GM23338 (cell line): ENCODE measurements around the gene IQCK. TPM values are rescaled to one million over a fixed set of nuclear protein-coding genes. Genes with fewer than 3 reads are reported as not detected.

Experiments
- ATAC-seq: fragments of 200-7000 bp; cut with Tn5 transposase; 3 replicates; pipeline ENCODE4 v1.9.1; 2020
- DNase-seq: peaks from one replicate; pipeline ENCODE4 v3.0.0-alpha.2; 2015; ENCODE audit warnings: low spot score
- H2AFZ ChIP-seq: fragments of 200-600 bp; sonication (generic); 2 replicates; pipeline ENCODE4 v1.8.0; 2016; ENCODE audit warnings: antibody characterized with exemption, mild to moderate bottlenecking, moderate library complexity
- H3F3A ChIP-seq: fragments of 200-600 bp; sonication (generic); replicated peaks from 2 replicates; pipeline ENCODE4 v1.8.0; 2017; ENCODE audit warnings: antibody characterized with exemption, mixed run types, low read depth
- H3K27ac ChIP-seq: fragments of 200-600 bp; sonication (generic); 2 replicates; pipeline ENCODE4 v1.6.1; 2016; ENCODE audit warnings: low read depth
- H3K27me3 ChIP-seq: fragments of 200-600 bp; sonication (generic); 2 replicates; pipeline ENCODE4 v1.8.0; 2016; ENCODE audit warnings: mild to moderate bottlenecking, mixed run types, moderate library complexity; ENCODE audit not compliant: insufficient read depth
- H3K36me3 ChIP-seq: fragments of 200-600 bp; sonication (generic); 2 replicates; pipeline ENCODE4 v1.8.0; 2016; ENCODE audit warnings: mild to moderate bottlenecking; ENCODE audit not compliant: insufficient read depth
- H3K4me1 ChIP-seq: fragments of 200-600 bp; sonication (generic); 2 replicates; pipeline ENCODE4 v1.8.0; 2016; ENCODE audit warnings: mild to moderate bottlenecking, moderate library complexity; ENCODE audit not compliant: insufficient read depth
- H3K4me2 ChIP-seq: fragments of 200-600 bp; sonication (generic); 2 replicates; pipeline ENCODE4 v1.7.1; 2017; ENCODE audit warnings: mixed run types
- H3K4me3 ChIP-seq: fragments of 200-600 bp; sonication (generic); 2 replicates; pipeline ENCODE4 v1.6.1; 2016; ENCODE audit warnings: mixed run types
- H3K79me2 ChIP-seq: fragments of 200-600 bp; sonication (generic); replicated peaks from 2 replicates; pipeline ENCODE4 v1.8.0; 2017; ENCODE audit warnings: mild to moderate bottlenecking; ENCODE audit not compliant: insufficient read depth
- H3K9me2 ChIP-seq: fragments of 200-600 bp; sonication (generic); 2 replicates; pipeline ENCODE4 v1.8.0; 2017; ENCODE audit not compliant: insufficient read depth
- H4K20me1 ChIP-seq: fragments of 200-600 bp; sonication (generic); replicated peaks from 2 replicates; pipeline ENCODE4 v1.8.0; 2017; ENCODE audit warnings: mild to moderate bottlenecking; ENCODE audit not compliant: insufficient read depth
- H3K27ac Mint-ChIP-seq: 2 replicates; pipeline ENCODE4 v1.8.0; 2020; ENCODE audit warnings: inconsistent platforms, mild to moderate bottlenecking, moderate library complexity, mixed read lengths
- H3K27me3 Mint-ChIP-seq: 3 replicates; pipeline ENCODE4 v1.8.0; 2022; ENCODE audit warnings: low read depth, mild to moderate bottlenecking, moderate library complexity, mixed read lengths, inconsistent platforms; ENCODE audit not compliant: insufficient read depth, poor library complexity
- H3K36me3 Mint-ChIP-seq: 3 replicates; pipeline ENCODE4 v1.8.0; 2021; ENCODE audit warnings: low read depth, mild to moderate bottlenecking, inconsistent platforms, moderate library complexity, mixed read lengths
- H3K4me1 Mint-ChIP-seq: 3 replicates; pipeline ENCODE4 v1.8.0; 2020; ENCODE audit warnings: mild to moderate bottlenecking, inconsistent platforms, mixed read lengths
- H3K4me3 Mint-ChIP-seq: 3 replicates; pipeline ENCODE4 v1.8.0; 2021; ENCODE audit warnings: moderate library complexity, mild to moderate bottlenecking, inconsistent platforms, mixed read lengths
- H3K9me3 Mint-ChIP-seq: 3 replicates; pipeline ENCODE4 v1.8.0; 2020; ENCODE audit warnings: moderate library complexity, mild to moderate bottlenecking, inconsistent platforms, mixed read lengths
- CREB1 ChIP-seq: fragments of 250-450 bp; sonication (Bioruptor Pico); IDR thresholded peaks from 2 replicates; pipeline ENCODE4 v1.5.0; 2020; ENCODE audit warnings: low read depth, mild to moderate bottlenecking, moderate library complexity
- CTCF ChIP-seq, 2 experiments: fragments of 200-600 bp in 1 of 2; sonication (generic) in 1 of 2; conservative IDR thresholded peaks; 2 replicates each; pipeline versions ENCODE4 v1.5.1 to v1.6.1; 2016 to 2017; ENCODE audit warnings: antibody characterized with exemption in 2 of 2, low read depth in 2 of 2, mild to moderate bottlenecking in 2 of 2, moderate library complexity in 1 of 2
- ETS1 ChIP-seq: IDR thresholded peaks from 2 replicates; pipeline ENCODE4 v1.6.1; 2016; ENCODE audit warnings: antibody characterized with exemption
- EZH2 ChIP-seq: fragments of 200-600 bp; sonication (generic); IDR thresholded peaks from one replicate; pipeline ENCODE4 v1.8.0; 2017; ENCODE audit warnings: antibody characterized with exemption, mild to moderate bottlenecking, low read depth; ENCODE audit not compliant: unreplicated experiment
- EZH2phosphoT487 ChIP-seq: fragments of 200-600 bp; sonication (generic); IDR thresholded peaks from one replicate; pipeline ENCODE4 v1.8.1; 2018; ENCODE audit warnings: antibody characterized with exemption; ENCODE audit not compliant: unreplicated experiment
- JUNB ChIP-seq: IDR thresholded peaks from one replicate; pipeline ENCODE4 v1.6.1; 2016; ENCODE audit warnings: antibody characterized with exemption; ENCODE audit not compliant: unreplicated experiment
- NANOG ChIP-seq: IDR thresholded peaks from 2 replicates; pipeline ENCODE4 v1.6.1; 2016; ENCODE audit warnings: antibody characterized with exemption, borderline replicate concordance
- POLR2AphosphoS5 ChIP-seq: IDR thresholded peaks from 2 replicates; pipeline ENCODE4 v1.6.1; 2016; ENCODE audit warnings: antibody characterized with exemption, low read depth
- REST ChIP-seq: IDR thresholded peaks from one replicate; pipeline ENCODE4 v1.6.1; 2018; ENCODE audit warnings: antibody characterized with exemption; ENCODE audit not compliant: unreplicated experiment
- STAT1 ChIP-seq: IDR thresholded peaks from one replicate; pipeline ENCODE4 v1.6.1; 2016; ENCODE audit warnings: antibody characterized with exemption; ENCODE audit not compliant: unreplicated experiment
- ZNF114 ChIP-seq: fragments of 250-450 bp; sonication (Bioruptor Pico); IDR thresholded peaks from 2 replicates; pipeline ENCODE4 v1.5.0; 2020; ENCODE audit warnings: mild to moderate bottlenecking, moderate library complexity
- ZNF331 ChIP-seq: fragments of 250-450 bp; sonication (Bioruptor Pico); IDR thresholded peaks from 2 replicates; pipeline ENCODE4 v1.5.0; 2020; ENCODE audit warnings: low read depth, mild to moderate bottlenecking, moderate library complexity
- polyA plus RNA-seq: library from polyadenylated mRNA; unstranded; fragments of >200 nt; fragmentation: Nextera tagmentation; extraction: Ambion mirVana; gene quantifications from 2 replicates; pipeline ENCODE4 v1.2.1, GENCODE V29; 2016
- total RNA-seq: library from RNA; depleted of rRNA; stranded (reverse); fragments of >200 nt; shearing (Covaris generic); gene quantifications from 2 replicates; pipeline ENCODE4 v1.2.3, GENCODE V29; 2014
- TF ChIP-seq, protein P1 (sequence below): fragments of 250-450 bp; sonication (Bioruptor Pico); IDR thresholded peaks from 2 replicates; pipeline ENCODE4 v1.5.0; 2020; ENCODE audit warnings: mild to moderate bottlenecking, moderate library complexity

IQCK gene
- total and polyA plus RNA-seq, 2 experiments from 2014 or later: 7.6 to 10.0 TPM

- Histone ChIP-seq H3K27me3 (no peaks in the 10 kb centered on the region), H3K27ac (no peak overlapping the region), H3K4me2 (no peak overlapping the region), H3K36me3 (no peaks in the 10 kb centered on the region), H2AFZ (no peak overlapping the region), H3F3A (0 out of 2 replicates have a peak, but pooled peaks cover 2% of the 10 kb centered on the region), H3K9me2 (no peaks in the 10 kb centered on the region), H3K79me2 (no peaks in the 10 kb centered on the region), H4K20me1 (no peaks in the 10 kb centered on the region), H3K4me3 (no peak overlapping the region), H3K4me1 (no peaks in the 10 kb centered on the region)
- ATAC-seq (no peak), DNase-seq (no peak)
- H3K36me3 Mint-ChIP-seq: peaks cover 7% of the 10 kb centered on the region; the same call in 2 of the 3 replicates
- no peak overlapping the region for H3K27ac Mint-ChIP-seq
- no peaks in the 10 kb centered on the region for H3K4me1 Mint-ChIP-seq
- peaks cover 5% of the 10 kb centered on the region for H3K27me3 Mint-ChIP-seq
- no peak overlapping the region for H3K4me3 Mint-ChIP-seq
- TF ChIP-seq POLR2AphosphoS5: no peak
- no peak for TF ChIP-seq REST
- no peak for TF ChIP-seq ZNF331 (CRISPR knock-in tag)
- no peak for TF ChIP-seq ZNF114
- TF ChIP-seq STAT1: no peak
- no peak for TF ChIP-seq JUNB
- no peak for TF ChIP-seq CTCF (conservative IDR thresholded peaks at IDR 0.05; ENCODE audit: low read depth in 2 of 2)
- TF ChIP-seq EZH2: no peak
- TF ChIP-seq ETS1: no peak
- no peak for TF ChIP-seq CREB1
- no peak for TF ChIP-seq NANOG
- TF ChIP-seq, protein P1, sequence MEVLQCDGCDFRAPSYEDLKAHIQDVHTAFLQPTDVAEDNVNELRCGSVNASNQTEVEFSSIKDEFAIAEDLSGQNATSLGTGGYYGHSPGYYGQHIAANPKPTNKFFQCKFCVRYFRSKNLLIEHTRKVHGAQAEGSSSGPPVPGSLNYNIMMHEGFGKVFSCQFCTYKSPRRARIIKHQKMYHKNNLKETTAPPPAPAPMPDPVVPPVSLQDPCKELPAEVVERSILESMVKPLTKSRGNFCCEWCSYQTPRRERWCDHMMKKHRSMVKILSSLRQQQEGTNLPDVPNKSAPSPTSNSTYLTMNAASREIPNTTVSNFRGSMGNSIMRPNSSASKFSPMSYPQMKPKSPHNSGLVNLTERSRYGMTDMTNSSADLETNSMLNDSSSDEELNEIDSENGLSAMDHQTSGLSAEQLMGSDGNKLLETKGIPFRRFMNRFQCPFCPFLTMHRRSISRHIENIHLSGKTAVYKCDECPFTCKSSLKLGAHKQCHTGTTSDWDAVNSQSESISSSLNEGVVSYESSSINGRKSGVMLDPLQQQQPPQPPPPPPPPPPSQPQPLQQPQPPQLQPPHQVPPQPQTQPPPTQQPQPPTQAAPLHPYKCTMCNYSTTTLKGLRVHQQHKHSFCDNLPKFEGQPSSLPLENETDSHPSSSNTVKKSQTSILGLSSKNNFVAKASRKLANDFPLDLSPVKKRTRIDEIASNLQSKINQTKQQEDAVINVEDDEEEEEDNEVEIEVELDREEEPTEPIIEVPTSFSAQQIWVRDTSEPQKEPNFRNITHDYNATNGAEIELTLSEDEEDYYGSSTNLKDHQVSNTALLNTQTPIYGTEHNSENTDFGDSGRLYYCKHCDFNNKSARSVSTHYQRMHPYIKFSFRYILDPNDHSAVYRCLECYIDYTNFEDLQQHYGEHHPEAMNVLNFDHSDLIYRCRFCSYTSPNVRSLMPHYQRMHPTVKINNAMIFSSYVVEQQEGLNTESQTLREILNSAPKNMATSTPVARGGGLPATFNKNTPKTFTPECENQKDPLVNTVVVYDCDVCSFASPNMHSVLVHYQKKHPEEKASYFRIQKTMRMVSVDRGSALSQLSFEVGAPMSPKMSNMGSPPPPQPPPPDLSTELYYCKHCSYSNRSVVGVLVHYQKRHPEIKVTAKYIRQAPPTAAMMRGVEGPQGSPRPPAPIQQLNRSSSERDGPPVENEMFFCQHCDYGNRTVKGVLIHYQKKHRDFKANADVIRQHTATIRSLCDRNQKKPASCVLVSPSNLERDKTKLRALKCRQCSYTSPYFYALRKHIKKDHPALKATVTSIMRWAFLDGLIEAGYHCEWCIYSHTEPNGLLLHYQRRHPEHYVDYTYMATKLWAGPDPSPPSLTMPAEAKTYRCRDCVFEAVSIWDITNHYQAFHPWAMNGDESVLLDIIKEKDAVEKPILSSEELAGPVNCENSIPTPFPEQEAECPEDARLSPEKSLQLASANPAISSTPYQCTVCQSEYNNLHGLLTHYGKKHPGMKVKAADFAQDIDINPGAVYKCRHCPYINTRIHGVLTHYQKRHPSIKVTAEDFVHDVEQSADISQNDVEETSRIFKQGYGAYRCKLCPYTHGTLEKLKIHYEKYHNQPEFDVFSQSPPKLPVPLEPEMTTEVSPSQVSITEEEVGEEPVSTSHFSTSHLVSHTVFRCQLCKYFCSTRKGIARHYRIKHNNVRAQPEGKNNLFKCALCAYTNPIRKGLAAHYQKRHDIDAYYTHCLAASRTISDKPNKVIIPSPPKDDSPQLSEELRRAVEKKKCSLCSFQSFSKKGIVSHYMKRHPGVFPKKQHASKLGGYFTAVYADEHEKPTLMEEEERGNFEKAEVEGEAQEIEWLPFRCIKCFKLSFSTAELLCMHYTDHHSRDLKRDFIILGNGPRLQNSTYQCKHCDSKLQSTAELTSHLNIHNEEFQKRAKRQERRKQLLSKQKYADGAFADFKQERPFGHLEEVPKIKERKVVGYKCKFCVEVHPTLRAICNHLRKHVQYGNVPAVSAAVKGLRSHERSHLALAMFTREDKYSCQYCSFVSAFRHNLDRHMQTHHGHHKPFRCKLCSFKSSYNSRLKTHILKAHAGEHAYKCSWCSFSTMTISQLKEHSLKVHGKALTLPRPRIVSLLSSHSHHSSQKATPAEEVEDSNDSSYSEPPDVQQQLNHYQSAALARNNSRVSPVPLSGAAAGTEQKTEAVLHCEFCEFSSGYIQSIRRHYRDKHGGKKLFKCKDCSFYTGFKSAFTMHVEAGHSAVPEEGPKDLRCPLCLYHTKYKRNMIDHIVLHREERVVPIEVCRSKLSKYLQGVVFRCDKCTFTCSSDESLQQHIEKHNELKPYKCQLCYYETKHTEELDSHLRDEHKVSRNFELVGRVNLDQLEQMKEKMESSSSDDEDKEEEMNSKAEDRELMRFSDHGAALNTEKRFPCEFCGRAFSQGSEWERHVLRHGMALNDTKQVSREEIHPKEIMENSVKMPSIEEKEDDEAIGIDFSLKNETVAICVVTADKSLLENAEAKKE (CRISPR knock-in tag): no peak
- TF ChIP-seq EZH2phosphoT487: no peak
- peaks cover 7% of the 10 kb centered on the region for H3K9me3 Mint-ChIP-seq
Observed at GRCh38 chr16:19817875-19818274, 99.8 kb downstream of the IQCK start.
